Spleen (tissue), 7 donors: ENCODE data around the gene COBL.

Experiments
- POLR2AphosphoS5 ChIP-seq, 3 donors: sonication (generic); formaldehyde crosslinking; IDR thresholded peaks; one replicate each; pipeline ENCODE4 v1.5.1; 2017; ENCODE audit warnings: antibody characterized with exemption in 3 of 3
- TF ChIP-seq, protein P1 (sequence below), 11 experiments: fragments of 200-600 bp in 7 of 11; fragments of 450-650 bp in 4 of 11; sonication (generic) in 4 of 11; IDR thresholded peaks in 8 of 11; conservative IDR thresholded peaks in 3 of 11; 1 replicate in 7 of 11; 2 replicates in 4 of 11; pipeline versions ENCODE4 v1.4.0 to v1.8.0; 2016 to 2021; ENCODE audit warnings: antibody characterized with exemption in 11 of 11, inconsistent platforms in 4 of 11, mild to moderate bottlenecking in 1 of 11
- donor health status: DM: no; HTN: no; CAD: no; lungs with moderate emphysema.
- donor health status: DM: no; HTN: no; CAD: no.
- donor health status: DM: no; HTN: no; CAD: no.

DNA sequence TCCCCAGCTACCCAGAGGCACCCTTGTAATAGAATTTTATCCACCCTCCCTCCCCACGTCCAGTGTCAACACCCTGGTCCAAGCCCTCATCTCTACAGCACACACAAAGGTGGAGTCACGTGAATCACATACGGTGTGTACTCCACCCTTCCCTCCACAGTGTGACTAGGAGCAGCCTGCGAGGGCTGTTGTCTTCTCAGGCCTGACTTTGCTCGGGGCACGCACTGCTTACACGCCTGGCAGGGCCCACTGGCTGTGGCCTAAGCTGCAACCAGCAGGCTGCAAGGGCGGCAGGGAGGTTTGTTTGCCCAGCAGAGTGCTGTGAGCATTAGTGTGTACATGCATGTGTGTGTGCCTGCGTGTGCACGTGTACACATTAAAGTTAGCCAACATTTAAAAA is 93.7 kb downstream of the COBL start:
- TF ChIP-seq, protein P1, sequence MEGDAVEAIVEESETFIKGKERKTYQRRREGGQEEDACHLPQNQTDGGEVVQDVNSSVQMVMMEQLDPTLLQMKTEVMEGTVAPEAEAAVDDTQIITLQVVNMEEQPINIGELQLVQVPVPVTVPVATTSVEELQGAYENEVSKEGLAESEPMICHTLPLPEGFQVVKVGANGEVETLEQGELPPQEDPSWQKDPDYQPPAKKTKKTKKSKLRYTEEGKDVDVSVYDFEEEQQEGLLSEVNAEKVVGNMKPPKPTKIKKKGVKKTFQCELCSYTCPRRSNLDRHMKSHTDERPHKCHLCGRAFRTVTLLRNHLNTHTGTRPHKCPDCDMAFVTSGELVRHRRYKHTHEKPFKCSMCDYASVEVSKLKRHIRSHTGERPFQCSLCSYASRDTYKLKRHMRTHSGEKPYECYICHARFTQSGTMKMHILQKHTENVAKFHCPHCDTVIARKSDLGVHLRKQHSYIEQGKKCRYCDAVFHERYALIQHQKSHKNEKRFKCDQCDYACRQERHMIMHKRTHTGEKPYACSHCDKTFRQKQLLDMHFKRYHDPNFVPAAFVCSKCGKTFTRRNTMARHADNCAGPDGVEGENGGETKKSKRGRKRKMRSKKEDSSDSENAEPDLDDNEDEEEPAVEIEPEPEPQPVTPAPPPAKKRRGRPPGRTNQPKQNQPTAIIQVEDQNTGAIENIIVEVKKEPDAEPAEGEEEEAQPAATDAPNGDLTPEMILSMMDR (IDR thresholded peaks at IDR 0.05 in 8 of 11, conservative IDR thresholded peaks at IDR 0.05 in 3 of 11) = no peak
- no peak for TF ChIP-seq POLR2AphosphoS5 (IDR thresholded peaks at IDR 0.05)
